Measurements from ENCODE around the gene PRKCE.
A peak's percentile ranks its signal among the peaks of the same experiment; 100 is the strongest.

The PRKCE gene

GRCh38 chr2:45661828-45662227, 10.4 kb downstream of the PRKCE start:
- DNase-seq (ENCODE audit: low read depth), result no peak
- no peak for TF ChIP-seq CTCF (IDR thresholded peaks at IDR 0.05; ENCODE audit: insufficient read depth, low read depth, low read length, missing control alignments)
- no peak overlapping the region for H3K4me3 ChIP-seq (ENCODE audit: low read length)

- TF ChIP-seq CTCF (IDR thresholded peaks at IDR 0.05; ENCODE audit: insufficient read depth, low read depth, low read length, missing control alignments), result no peak
- no peak overlapping the region for H3K4me3 ChIP-seq (ENCODE audit: low read length)
- DNase-seq (ENCODE audit: low read depth), result no peak
Measured at GRCh38 chr2:45664635-45665261, 13.3 kb downstream of the PRKCE start.

GRCh38 chr2:45668509-45668908, 17.0 kb downstream of the PRKCE start:
- no peak for TF ChIP-seq CTCF (IDR thresholded peaks at IDR 0.05; ENCODE audit: insufficient read depth, low read depth, low read length, missing control alignments)
- no peak for DNase-seq (ENCODE audit: low read depth)
- no peak overlapping the region for H3K4me3 ChIP-seq (ENCODE audit: low read length)

GRCh38 chr2:45669032-45669486, 17.6 kb downstream of the PRKCE start:
- TF ChIP-seq CTCF (IDR thresholded peaks at IDR 0.05; ENCODE audit: insufficient read depth, low read depth, low read length, missing control alignments), result no peak
- DNase-seq (ENCODE audit: low read depth), result no peak
- H3K4me3 ChIP-seq (ENCODE audit: low read length), result no peak overlapping the region

- no peak for TF ChIP-seq CTCF (IDR thresholded peaks at IDR 0.05; ENCODE audit: insufficient read depth, low read depth, low read length, missing control alignments)
- no peak overlapping the region for H3K4me3 ChIP-seq (ENCODE audit: low read length)
- DNase-seq (ENCODE audit: low read depth), result peak; percentile 13
Measured at GRCh38 chr2:45670646-45671045, 19.2 kb downstream of the PRKCE start.

- DNase-seq (ENCODE audit: low read depth), result no peak
- H3K4me3 ChIP-seq (ENCODE audit: low read length), result no peak overlapping the region
- no peak for TF ChIP-seq CTCF (IDR thresholded peaks at IDR 0.05; ENCODE audit: insufficient read depth, low read depth, low read length, missing control alignments)
Measured at GRCh38 chr2:45672138-45672537, 20.7 kb downstream of the PRKCE start.
